ENCODE data around the gene ZNF425.
A peak's percentile ranks its signal among the peaks of the same experiment; 100 is the strongest.
"Not testable (repeated sequence)": the region's sequence is repeated elsewhere in the genome, so short reads cannot be mapped to it uniquely, and the experiment has no call there.

Gene ZNF425, protein sequence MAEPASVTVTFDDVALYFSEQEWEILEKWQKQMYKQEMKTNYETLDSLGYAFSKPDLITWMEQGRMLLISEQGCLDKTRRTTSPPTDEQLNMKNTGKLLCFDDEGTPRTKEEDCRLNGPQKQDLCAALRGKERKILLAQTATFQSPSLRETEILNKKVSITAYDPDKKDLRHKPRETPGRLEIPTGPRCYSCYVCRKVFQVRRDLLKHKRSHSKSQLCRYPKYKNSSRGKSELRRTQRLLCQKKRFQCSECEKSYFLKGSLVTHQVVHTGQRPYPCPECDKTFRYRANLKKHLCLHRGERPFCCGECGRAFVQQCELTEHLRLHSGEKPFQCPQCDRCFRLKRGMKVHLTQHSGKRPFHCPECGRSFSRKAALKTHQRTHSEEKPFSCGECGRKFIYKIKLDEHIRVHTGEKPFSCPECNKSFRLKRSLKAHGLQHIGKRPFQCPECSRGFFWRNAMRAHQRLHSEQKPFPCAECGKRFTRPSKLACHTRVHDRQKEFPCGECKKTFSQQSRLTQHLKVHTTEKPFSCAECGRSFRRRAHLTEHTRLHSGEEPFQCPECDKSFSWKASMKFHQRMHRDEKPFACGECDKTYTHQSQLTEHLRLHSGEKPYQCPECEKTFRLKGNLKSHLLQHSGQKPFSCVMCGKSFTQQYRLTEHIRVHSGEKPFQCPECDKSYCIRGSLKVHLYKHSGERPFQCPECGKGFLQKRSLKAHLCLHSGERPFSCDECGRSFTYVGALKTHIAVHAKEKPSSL

DNA sequence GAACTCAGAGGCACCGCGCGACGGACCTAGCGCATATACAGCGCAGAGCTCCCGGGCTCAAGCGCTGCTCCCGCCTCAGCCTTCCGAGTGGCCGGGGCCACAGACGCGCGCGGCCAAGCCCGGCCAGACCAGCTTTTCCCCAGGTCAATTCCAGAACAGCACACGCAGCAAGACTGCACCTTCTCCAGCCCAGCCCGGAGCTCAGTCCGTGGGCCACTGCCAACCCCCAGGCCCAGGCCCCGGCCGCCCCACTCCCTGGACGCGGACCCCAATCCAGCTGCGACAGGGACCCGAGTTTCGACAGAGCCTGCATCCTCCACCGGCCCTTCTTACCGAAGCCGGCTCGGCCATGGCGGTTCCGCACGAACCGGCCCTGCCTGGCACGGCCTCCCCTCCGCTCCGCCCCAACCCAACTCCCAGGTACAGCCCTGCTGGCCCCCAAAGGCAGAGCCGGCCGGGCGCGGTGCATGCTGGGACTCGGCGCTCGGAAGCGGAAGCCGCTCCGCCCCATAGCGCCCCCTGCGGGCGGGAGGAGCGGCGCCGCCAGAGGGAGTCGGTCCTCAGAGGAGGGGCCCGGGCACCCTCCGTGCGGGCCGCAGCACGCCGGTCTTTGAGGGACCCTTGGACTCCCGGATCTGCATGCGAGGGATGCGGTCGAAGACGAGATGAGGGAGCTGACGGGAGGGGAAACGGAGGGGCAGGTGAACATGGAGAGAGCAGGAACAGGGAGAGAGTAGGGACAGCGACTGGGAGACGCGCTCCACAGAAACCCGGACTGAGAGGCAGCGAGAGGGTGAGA is at the start of gene ZNF425:
ZNF425 (minus strand) TSS at position 462 of the 799 bp plus-strand sequence; CDS start at position 351, 111 bp downstream.
- DNase-seq, result peak; percentile 81

DNA sequence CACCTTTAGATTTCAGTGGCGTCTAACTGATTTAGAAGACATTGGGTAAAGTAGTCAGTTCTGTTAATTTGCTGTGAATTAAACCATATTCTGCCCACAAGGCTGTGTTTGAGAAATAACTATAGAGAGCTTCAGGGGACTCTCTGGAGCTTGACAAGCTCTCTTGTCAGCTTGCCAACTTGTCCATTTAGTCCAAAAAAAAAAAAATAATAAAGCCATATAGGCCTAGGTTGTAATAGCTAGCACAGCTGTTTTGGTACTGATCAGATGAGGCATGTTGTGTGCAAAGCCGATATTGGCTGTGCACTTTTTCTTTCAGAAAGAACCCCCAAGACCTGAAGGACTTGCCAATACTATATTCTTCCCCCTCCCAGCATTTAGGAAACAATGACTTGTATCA is 49.0 kb upstream of the ZNF425 start:
- no peak for DNase-seq

DNA sequence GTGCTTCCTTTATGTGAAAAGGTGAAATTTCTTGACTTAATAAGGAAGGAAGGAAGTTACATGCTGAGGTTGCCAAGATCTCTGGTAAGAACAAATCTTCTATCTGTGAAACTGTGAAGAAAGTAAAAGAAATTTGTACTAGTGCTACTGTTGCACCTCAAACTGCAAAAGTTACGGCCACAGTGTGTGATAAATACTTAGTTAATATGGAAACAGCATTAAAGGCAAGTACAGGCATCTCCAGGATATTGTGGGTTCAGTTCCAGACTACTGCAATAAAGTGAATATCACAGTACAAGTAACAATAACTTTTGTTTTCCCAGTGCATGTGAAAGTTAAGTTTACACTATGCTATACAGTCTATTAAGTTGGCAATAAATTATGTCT is 46.4 kb upstream of the ZNF425 start:
- DNase-seq, result no peak

DNA sequence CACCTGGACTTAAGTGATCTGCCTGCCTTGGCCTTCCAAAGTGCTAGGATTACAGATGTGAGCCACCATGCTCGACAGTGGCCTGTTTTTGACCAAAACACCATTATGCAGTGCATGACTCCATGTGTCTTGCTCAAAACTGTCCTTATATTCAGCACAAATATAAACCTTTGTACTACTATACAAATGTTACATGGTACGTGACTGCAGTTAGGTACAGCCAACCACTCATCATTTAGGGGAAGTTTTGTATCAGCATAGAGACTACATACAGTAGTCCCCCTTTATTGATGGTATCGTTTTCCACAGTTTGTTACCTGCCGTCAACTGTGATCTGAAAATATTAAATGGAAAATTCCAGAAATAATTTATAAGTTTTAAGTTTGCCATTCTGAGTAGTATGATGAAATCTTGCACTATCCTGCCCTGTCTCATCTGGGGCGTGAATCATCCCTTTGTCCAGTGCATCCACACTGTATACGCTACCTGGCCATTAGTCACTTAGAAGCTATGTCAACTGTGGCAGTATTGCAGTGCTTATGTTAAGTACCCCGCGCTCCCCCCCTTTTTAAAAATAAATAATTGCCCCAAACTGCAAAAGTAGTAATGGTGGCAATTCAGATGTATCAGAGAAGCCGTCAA is 45.9 kb upstream of the ZNF425 start:
- no peak for DNase-seq

DNA sequence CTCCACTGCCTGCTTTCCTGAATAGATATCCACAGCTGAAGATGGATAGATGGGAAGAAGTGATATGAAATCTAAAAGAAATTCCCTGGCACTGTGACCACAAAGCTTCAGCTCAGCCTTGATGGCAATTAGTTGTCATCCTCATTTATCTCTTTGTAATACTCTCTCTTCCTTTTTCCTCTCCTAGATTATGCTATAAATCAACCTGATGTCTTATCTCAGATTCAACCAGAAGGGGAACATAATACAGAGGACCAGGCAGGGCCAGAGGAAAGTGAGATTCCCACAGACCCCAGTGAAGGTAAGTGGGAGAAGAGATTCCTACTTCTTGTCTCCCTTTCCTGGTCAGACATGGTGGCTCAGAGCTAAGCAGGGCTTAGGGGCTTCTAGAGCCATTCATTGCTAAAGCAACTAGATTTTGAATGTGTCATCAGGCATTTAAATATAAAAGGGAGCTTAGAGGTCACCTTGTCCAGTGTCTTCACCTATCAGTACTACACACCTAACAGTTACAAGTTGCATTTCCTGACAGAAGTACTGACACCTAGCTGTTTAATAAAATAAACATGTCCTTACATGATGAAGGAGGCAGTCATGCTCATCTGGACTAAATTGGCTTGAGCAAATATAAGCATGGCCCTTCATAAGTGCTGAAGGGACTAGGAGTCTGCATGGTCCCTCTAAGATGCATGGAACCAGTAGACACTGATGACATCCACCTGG is 40.7 kb upstream of the ZNF425 start:
- no peak for DNase-seq

DNA sequence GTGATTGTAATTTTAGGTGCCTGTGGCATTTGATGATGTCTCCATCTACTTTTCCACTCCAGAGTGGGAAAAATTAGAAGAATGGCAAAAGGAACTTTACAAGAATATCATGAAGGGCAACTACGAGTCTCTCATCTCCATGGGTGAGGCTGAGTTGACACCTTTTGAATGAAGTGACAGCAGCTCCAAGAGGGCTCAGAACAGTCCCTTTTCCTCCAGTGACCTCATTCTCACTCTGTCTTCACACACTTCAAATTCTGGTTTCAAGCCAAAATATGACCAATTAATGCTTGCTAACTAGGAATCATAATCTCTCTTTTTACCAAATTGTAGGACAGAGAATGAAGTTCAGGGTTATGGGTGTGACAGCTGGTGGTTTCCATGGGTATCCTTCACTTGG is 40.0 kb upstream of the ZNF425 start:
- DNase-seq, result no peak

DNA sequence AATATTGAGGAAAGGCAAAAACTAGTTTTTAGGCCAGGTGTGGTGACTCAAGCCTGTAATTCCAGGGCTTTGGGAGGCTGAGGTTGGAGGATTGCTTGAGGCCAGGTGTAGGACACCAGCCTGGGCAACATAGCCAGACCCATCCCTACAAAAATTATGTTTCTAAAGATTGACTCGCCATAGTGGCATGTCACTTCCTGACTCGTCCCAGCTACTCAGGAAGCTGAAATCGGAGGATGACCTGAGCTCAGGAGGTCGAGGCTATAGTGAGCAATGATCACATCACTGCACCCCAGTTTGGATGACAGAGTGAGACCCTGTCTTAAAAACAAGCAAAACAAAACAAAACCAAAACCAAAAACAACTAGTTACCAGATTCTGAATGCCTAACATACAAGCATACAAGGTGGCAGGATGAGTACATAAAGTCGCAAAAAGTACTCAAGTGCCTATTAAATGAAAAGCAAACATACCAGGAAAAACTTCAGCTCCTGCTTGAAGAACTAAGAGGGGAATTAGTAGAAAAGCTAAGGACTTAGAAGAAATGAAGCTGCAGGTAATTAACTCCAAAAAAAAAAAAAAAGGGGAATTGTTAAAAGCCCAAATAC is 35.2 kb upstream of the ZNF425 start:
- no peak for DNase-seq

DNA sequence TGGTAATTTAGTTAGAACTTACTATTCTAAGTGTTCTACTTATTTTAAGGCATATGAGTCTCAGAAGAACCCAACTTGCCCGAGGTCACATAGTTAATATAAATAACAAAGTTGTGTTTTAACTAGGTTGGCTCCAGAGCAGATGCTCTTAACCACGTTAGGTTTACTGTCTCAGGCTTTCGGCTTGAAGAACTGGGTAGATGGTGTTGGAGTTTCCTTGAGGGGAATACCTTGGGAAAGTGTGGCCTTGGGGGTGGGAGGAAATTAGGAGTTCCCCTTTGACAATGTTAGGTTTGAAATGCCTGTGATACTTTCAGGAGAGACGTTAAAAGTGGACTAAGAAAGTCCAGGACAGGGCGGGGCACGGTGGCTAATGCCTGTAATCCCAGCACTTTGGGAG is 30.8 kb upstream of the ZNF425 start:
- DNase-seq, result no peak

DNA sequence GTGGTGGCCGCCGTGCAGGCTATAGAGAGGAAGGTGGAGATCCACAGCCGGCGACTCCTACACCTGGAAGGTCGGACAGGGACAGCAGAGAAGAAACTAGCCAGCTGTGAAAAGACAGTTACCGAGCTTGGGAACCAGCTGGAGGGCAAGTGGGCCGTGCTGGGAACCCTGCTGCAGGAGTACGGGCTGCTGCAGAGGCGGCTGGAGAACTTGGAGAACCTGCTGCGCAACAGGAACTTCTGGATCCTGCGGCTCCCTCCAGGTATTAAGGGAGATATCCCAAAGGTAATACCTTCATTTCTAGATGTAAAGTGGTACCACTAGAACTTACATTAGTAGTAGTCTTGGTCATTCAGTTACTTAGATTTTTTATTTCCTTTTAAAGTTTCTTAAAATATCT is 27.9 kb upstream of the ZNF425 start:
- no peak for DNase-seq

DNA sequence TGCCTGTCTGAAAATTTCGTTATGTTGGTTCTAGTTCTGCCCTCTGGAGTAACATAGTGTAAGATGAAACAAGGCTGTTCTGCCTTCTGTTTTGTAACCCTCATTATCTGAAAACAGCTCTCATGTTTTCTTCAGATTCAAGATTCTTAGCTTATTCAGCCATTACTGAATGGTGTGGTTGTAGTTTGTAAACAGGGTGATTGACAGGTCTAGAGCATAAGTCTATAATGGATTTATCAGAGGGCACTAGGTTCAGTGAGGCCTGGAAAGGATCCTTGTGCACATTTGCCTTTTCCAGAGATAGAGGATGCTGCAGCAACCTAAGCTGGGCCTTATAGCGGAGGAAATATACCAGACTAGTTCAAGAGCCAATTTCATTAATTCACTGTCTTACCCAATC is 27.2 kb upstream of the ZNF425 start:
- DNase-seq, result no peak

DNA sequence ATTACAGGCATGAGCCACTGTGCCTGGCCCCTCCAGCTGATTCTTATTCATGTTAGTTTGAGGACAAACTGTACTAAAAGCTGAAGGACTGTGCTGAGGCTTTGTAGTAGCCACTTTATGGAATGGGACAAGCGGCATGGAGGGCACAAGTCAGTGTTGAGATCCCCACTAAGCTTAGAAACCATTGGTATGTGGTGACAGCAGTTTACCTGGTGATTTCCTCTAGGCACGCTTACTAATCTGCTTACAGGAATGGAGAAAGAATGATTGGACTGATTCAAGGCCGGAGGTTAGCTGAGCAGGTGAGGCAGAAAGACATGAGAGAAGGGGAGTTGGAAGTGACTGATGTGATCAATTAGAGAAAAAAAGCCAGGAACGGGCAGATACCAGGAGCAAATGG is 24.9 kb upstream of the ZNF425 start:
- no peak for DNase-seq

DNA sequence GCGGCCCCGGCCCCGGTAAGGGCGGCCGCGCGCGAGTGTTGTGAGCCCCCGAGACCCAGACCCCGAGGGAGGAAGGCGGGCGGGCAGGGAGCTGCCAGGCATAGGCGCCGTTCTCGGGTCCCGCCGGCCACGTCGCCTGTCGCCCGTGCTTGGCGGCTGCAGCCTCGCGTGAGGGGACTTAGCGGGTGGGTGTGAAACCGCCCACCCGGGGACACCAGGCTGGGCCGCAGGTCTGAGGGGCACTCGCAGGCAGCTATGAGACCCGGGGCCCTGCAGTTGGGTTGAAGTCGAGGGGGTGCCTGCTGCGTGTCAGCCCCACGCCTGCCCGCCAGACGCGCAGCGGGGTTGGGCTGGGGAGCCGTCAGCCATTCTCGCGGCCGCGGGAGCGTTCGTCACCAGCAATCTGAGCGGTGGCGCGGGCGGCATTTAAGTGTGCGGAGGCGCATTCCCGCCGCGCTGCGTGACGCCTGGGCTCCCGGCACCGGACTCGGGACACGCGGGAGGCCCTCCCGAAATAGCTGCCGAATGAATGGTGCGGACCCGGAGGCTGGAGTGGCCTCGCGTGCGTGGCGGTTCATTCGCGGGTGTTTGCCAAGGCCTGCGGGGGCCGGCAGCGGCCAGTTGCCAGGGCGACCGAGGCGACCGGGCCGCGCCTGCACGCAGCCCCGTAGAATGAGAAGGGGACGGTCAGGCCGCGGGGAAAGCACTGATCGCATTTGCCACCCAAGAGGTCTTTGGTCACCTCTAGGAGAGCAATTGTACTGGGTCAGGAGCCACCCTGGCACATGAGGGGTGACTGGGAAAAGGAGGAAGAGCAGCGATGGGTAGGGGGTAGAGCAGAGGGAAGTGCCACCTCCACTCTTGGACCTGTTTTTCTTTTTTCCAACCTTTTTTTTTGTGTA is 21.9 kb upstream of the ZNF425 start:
- DNase-seq, result peak; percentile 28

DNA sequence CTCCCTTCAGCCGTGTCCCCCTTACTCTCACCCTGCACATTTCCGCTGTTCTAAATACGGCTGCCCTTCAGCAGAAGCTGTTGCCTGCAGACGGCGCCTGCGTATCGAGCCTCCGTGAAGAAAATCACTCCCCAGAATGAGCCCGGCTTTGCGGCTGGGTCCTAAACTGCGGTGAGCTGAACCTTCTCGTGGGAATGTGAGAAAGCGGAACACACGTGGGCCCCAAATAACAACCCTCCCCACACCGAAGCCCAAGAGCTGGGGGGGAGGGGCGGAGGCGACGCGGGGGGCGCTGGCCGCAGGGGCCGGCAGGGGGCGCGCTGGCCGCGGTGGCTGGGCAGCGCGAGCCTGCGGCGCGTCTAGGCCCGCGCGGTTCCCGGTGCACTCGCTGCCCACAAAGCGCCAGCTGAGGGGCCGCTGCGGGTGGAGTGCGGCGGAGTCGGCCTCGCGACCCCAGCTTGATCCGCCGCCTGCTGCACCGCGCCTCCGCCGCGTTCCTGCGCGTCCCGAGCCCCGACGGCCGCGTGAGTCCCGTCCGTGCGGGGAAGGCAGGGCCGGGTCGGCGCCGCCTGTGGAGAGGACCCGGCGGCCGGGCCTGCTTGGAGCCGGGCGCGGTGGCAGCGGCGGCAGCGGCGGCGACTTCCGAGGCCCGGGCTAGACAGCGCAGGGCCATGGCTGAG is 21.1 kb upstream of the ZNF425 start, which contains the start of gene ZNF398:
ZNF398 (plus strand) TSS at position 382 of the 680 bp plus-strand sequence; CDS start at position 672, 290 bp downstream.
- peak; percentile 73 for DNase-seq

DNA sequence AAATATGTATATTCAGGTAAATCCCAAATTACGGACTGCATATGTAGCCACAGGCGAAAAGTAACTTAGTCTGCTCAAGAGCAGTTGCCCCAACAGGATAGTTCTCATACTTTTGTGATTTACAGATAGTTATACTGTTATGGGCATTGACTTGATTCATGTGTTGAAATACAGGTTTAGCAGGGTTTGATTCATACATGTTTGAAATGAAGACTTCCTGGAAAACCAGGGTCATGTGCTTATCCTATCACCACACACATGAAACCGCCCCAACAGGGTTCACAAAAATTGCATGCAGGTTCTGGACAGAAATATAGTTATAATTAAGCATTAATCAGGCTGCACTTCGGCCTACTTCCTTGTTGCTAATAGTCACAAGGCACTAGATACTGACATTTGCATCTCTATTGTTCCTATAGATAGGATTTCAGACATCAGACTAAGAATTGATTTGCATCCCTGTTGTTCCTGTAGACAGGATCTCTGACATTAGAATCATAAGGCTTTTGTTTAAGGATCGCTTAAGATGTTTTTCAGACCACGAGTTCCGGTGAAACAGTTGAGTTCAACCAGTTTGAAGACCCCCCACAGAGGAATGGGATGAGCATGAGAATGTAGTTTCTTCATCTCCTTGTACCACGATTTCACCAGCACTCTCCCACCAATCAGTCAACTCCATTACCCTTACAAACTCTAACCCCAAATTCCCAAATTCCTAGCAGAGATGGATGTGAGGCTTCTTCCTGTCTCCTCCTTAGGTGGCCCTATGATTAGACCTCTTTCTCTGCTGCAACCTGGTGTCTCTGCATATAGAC is 19.1 kb upstream of the ZNF425 start:
- no peak for DNase-seq

DNA sequence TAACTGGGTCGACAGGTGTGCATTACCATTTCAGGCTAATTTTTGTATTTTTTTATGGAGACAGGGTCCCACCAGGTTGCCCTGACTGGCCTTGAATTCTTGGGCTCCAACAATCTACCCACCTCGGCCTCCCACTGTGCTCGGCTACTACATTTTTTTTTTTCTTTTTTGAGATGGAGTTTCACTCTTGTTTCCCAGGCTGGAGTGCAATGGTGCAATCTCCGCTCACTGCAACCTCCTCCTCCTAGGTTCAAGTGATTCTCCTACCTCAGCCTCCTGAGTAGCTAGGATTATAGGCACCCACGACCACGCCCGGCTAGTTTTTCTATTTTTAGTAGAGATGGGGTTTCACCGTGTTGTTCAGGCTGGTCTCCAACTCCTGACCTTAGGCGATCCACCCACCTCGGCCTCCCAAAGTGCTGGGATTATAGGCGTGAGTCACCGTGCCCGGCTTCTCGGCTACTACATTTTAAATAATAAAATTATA is 18.4 kb upstream of the ZNF425 start:
- not testable (repeated sequence) for DNase-seq

DNA sequence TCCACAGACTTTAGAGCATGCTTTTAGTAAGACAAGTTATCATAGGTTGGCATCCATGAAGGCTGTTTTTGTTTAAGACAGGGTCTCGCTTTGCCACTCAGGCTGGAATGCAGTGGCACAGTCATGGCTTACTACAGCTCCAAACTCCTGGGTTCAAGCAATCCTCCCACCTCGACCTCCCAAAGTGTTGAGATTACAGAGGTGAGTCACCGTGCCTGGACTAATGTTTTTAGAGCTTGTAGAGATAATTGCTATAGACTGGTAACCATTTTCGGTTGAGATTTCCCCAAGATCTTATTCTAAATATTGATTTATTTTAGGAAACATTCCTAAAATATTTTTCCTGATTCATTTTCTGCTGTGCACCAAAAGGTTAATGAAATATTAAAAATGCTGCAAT is 15.8 kb upstream of the ZNF425 start:
- DNase-seq, result no peak

DNA sequence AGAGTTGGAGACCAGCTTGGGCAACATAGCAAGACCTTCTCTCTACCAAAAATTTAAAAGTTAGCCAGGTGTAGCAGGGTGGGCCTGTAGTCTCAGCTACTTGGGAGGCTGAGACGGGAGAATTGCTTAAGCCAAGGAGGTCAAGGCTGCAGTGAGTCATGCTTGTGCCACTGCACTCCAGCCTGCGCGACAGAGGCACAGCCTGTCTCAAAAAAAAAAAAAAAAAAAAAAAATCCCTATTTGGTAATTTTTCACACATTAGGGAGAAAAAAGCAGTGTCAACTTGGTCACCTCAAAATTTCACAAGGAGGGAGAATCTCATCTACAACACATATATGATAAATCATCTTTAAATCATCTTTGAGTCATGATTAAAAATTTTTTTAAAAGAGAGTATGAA is 14.7 kb upstream of the ZNF425 start:
- no peak for DNase-seq

DNA sequence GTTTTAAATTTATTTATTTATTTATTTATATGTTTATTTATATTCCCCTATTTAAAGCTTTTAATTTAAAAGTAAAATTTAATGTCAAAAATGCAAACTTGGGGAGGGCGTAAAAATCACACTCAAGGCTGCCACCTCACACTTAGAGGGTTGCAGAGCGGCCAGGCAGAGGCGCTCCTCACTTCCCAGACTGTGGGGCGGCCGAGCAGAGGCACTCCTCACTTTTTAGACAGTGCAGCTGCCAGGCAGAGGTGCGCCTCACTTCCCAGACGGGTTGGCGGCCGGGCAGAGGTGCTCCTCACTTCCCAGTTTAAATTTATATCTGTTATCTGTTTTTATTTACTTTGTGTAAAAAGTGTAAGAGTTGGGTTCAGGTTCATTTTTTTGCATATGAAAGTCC is 10.0 kb upstream of the ZNF425 start:
- no peak for DNase-seq
